GM21619 (cell line): ENCODE measurements around the gene TMEM217.
"Not testable (repeated sequence)": the region's sequence is repeated elsewhere in the genome, so short reads cannot be mapped to it uniquely, and the experiment has no call there.

Source experiments
- ATAC-seq: cut with Tn5 transposase; IDR thresholded peaks from one replicate; pipeline ENCODE4 v1.9.1; 2021; ENCODE audit not compliant: unreplicated experiment

TMEM217 gene

GRCh38 chr6:37257634-37258404 is at the start of gene TMEM217, which contains the start of gene TBC1D22B:
TSS of gene TMEM217 (minus strand) at chr6:37258144. CDS start at chr6:37219030, 39,114 bp downstream.
TSS of gene TBC1D22B (plus strand) at chr6:37257772. CDS start at chr6:37257918, 146 bp downstream.
- ATAC-seq, result peak; percentile 95

DNA sequence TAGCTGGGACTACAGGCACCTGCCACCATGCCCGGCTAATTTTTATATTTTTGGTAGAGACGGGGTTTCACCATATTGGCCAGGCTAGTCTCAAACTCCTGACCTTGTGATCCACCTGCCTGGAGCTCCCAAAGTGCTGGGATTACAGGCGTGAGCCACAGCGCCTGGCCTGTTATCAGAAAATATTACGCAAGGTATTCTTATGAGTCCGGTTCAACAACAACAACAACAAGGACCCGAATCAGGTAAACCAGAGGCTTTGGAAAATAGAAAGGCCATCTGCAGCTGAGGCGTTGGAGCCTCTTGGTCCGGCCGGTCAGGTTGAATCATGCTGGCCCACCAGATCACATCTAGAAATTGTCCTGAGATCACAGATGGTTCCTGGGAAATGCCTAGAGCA is 49.5 kb upstream of the TMEM217 start:
- not testable (repeated sequence) for ATAC-seq

- ATAC-seq, result no peak
Observed at GRCh38 chr6:37306624-37307222, 48.8 kb upstream of the TMEM217 start.

- ATAC-seq, result no peak
Observed at GRCh38 chr6:37305841-37306425, 48.0 kb upstream of the TMEM217 start.

GRCh38 chr6:37304766-37305165 is 46.8 kb upstream of the TMEM217 start:
- ATAC-seq, result no peak

GRCh38 chr6:37303891-37304503 is 46.1 kb upstream of the TMEM217 start:
- peak; percentile 56 for ATAC-seq

DNA sequence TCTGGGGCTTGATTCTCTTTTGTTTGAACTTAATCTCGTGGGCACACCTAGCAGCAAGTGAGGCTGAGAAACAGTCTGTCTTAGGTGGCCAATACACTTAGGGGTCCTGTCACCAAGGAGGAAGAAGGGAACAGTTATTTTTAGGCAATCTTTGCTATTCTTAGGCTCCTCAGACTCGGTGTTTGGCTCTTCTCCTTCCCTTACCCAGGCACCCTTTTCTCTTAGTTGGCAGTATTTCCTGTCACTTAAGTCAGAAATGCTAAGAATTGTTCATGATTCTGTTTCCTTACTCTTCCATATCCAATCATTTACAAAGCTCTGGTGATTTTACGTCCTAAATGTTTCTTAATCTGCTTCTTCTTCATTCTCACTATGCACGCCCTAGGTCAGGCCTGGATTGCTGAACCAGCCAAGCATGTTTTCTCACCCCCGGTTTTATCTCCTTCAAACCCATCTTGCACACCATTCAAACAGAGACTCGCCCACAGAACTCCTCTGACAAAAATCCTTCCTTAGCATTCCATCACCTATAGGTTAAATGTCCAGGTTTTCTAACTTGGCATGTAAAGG is 45.2 kb upstream of the TMEM217 start:
- no peak for ATAC-seq

- no peak for ATAC-seq
Observed at GRCh38 chr6:37302086-37302686, 44.2 kb upstream of the TMEM217 start.

DNA sequence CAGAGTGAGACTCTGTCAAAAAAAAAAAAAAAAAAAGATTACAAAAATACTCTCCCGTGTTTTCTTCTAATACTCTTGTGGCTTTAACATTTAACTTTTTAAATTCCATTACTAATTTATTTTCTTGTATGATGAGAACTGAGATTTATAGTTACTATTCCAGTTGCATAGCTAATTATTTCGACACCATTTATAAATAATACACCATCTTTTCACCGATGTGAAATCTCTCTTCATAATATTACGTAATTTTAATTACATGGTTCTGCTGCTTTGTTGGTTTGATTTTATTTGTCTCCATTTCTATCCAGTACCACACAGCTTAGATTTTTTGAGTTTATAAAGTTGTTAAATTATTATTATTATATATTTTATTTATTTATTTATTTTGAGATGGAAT is 42.0 kb upstream of the TMEM217 start:
- ATAC-seq, result no peak

DNA sequence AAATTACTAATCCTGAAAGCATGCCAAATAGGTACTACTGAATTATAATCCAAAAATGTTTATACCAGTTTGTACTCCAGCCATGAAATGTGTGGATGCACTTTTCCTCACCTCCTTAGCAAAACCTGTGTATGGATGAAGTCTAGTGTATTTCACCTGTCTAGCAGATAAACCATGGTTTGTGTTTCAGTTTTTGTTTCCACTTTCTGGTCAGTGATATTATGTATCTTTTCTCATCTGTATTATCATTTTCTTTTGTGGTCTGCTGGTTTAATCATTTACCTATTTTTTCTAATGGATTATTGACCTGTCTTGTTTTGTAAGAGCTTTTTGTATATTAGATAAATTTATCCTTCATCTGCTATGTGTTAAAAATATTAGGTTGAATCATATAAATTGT is 41.0 kb upstream of the TMEM217 start:
- no peak for ATAC-seq

DNA sequence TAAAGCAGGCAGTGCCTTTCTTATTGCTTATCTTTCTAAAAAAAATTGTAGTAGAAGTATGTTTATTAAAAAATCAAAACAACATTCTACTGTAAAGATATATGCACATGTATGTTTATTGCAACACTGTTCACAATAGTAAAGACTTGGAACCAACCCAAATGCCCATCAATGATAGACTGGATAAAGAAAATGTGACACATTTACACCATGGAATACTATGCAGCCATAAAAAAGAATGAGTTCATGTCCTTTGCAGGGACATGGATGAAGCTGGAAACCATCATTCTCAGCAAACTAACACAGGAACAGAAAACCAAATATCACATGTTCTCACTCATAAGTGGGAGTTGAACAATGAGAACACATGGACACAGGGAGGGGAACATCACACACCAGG is 39.7 kb upstream of the TMEM217 start:
- not testable (repeated sequence) for ATAC-seq

- no peak for ATAC-seq
Observed at GRCh38 chr6:37293426-37293825, 35.5 kb upstream of the TMEM217 start.

DNA sequence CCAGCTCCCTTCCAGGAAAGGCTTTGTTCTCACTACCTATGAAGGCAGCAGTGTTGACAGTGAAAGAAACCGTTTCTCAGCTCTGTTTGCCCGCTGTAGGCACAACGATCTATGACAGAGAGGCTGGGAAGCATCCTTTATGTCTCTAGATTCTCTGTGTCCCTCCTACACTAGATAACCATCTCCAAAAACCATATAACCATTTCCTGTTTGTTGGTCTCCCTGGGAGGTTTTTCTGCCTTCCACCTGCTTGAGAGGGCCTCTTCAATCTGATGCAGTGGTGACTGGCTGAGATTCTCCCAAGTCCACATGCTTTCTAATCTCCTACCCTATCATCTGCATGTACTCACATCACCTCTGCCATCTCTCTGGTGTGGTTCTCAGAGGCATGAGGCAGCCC is 32.0 kb upstream of the TMEM217 start:
- no peak for ATAC-seq

DNA sequence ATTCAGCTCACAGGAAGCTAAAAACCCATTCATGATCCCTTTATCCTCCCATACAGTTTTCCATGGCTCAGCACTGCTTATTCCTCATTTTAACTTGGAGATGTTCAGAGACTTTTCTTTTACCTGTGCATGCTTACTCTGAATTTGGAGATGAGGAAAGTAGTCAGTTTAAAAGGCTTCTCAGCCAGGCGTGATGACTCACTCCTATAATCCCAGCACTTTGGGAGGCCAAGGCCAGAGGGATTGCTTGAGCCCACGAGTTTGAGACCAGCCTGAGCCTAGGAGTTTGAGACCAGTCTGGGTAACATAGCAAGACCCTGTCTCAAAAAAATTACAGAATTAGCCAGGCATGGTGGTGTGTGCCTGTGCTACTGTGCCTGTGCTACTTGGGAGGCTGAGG is 30.3 kb upstream of the TMEM217 start:
- no peak for ATAC-seq

DNA sequence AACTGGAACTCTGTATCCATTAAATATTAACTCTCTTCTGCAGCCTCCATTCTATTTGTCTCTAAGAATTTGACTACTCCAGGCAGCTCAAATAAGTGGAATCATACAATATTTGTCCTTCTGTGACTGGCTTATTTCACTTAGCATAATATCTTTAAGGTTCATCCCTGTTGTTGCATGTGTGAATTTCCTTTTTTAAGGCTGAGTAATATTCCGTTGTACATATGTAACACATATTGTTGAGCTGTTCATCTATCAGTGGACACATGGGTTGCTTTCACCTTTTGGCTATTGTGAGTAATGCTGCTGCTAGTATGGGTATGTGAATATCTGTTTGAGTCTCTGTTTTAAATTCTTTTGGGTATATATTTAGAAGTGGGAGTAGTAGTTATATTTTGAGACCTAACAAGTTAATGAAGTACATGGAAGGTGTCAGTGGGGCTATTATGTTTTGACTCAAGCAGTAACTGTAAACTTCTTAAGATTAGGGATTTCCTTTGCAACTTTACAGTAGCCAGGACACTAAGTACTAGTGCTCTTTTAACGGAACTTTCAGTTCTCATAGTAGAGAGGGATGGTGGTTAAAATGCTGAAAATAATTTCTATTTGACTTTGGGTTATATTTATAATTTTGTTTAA is 29.7 kb upstream of the TMEM217 start:
- no peak for ATAC-seq

DNA sequence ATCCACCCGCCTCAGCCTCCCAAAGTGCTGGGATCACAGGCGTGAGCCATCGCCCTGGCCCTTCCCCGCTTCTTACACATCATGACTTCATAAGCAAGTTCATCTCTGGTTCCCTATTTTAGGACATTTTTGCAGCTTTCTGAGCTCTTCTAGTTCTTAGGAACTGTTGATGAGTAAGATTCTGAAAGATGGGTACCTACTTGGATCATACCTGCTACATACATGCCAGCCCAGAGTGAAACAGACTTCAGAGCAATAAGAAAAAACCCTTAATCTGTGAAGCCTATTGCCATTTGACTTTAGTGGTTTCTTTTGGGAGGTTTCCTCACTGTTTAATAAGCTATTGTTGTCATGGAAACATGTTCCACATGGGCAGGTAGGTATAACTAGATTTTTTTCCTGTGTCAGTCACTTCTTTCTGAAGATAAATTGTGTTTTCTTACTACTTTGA is 27.9 kb upstream of the TMEM217 start:
- peak; percentile 41 for ATAC-seq

DNA sequence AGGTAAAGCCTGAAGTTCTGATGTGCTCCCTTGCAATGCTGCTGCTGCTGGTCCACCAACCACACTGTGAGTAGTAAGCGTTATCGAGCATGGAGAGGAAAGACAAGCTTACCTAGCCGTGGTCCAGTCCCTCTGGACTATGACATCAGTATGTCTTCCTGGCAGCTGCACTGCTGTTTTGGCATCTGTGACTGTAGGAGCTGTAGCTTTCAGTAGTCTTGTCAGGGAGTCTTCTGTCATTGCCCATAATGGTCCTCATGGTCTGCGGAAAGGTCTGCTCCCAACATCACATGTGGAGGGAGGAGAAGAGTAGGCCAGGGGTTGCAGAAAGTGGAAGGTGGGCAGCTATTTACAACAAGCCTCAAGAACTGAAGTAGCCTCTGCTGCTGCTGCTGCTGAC is 26.8 kb upstream of the TMEM217 start:
- ATAC-seq, result no peak

GRCh38 chr6:37283671-37284151 is 25.8 kb upstream of the TMEM217 start:
- ATAC-seq, result no peak

- ATAC-seq, result no peak
Observed at GRCh38 chr6:37283268-37283667, 25.3 kb upstream of the TMEM217 start.

DNA sequence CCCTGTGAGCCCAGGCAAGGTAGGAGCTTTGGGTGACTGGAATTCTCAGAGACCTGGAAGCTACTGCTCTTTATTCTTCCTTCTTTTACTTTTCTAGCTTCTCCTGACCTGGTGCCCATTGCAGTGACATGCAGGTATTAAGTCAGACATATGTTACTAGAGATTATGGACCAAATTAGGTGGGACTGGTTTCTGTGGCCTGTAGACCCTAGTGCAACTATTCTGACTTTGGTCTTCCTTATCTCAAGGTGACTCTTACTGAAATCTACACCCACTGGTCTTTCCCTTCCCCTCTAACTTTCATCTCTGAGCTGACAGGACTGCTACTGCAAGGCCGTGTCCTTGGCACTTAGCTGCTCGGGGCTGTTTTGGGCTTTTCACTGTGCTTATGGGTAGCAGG is 24.4 kb upstream of the TMEM217 start:
- ATAC-seq, result no peak
